Uterus (tissue), 4 donors: ENCODE data around the gene HUNK. TPM values are rescaled to one million over a fixed set of nuclear protein-coding genes. Genes with fewer than 3 reads are reported as not detected.

Source experiments
- DNase-seq, 2 donors: peaks; one replicate each; pipeline ENCODE4 v3.0.0-alpha.2; 2019 to 2020
- H3K27ac ChIP-seq, 2 donors: fragments of 200-600 bp; sonication (generic); 1 replicate in 1 of 2; 2 replicates in 1 of 2; pipeline ENCODE4 v1.5.1; 2016 to 2018
- H3K27me3 ChIP-seq, 2 donors: fragments of 200-600 bp; sonication (generic); one replicate each; pipeline ENCODE4 v1.5.1; 2018 to 2019; ENCODE audit warnings: control low read depth in 1 of 2
- H3K36me3 ChIP-seq, 2 donors: fragments of 200-600 bp; sonication (generic); one replicate each; pipeline ENCODE4 v1.5.1; 2019; ENCODE audit warnings: control low read depth in 1 of 2
- H3K4me1 ChIP-seq, 2 donors: fragments of 200-600 bp; sonication (generic); one replicate each; pipeline ENCODE4 v1.5.1; 2018 to 2019; ENCODE audit warnings: control low read depth in 1 of 2
- H3K4me3 ChIP-seq, 2 donors: fragments of 200-600 bp; sonication (generic); 1 replicate in 1 of 2; 2 replicates in 1 of 2; pipeline ENCODE4 v1.5.1; 2018 to 2019; ENCODE audit warnings: mild to moderate bottlenecking in 1 of 2
- H3K9me3 ChIP-seq, 2 donors: fragments of 200-600 bp; sonication (generic); one replicate each; pipeline ENCODE4 v1.5.1; 2019; ENCODE audit warnings: control low read depth in 1 of 2
- CTCF ChIP-seq, 4 experiments: fragments of 200-600 bp in 2 of 4; fragments of 450-650 bp in 2 of 4; sonication (generic) in 2 of 4; IDR thresholded peaks; one replicate each; pipeline ENCODE4 v1.5.1; 2016 to 2019; ENCODE audit warnings: antibody characterized with exemption in 4 of 4, mild to moderate bottlenecking in 2 of 4, moderate library complexity in 1 of 4
- POLR2A ChIP-seq, 2 donors: fragments of 450-650 bp; IDR thresholded peaks; one replicate each; pipeline ENCODE4 v1.6.1; 2016; ENCODE audit warnings: antibody characterized with exemption in 2 of 2, mild to moderate bottlenecking in 1 of 2, moderate library complexity in 1 of 2
- intact Hi-C: fragments of 100-400 bp; cut with DNase I; formaldehyde crosslinking; loops from one replicate; pipeline ENCODE4 v1.15.1; 2023; ENCODE audit warnings: low total_unique reads
- total RNA-seq, 4 donors: library from RNA; depleted of rRNA in 3 of 4; stranded (reverse); fragments of >200 nt in 3 of 4; gene quantifications; one replicate each; pipeline versions ENCODE4 v1.1.0 to v1.2.4, GENCODE V29; 2014 to 2023
- donor health status: DM: yes; HTN: yes; CAD: no.

Gene HUNK
- total RNA-seq, 4 donors from 2014 or later = 1.5 to 8.8 (median 4.6) TPM

DNA sequence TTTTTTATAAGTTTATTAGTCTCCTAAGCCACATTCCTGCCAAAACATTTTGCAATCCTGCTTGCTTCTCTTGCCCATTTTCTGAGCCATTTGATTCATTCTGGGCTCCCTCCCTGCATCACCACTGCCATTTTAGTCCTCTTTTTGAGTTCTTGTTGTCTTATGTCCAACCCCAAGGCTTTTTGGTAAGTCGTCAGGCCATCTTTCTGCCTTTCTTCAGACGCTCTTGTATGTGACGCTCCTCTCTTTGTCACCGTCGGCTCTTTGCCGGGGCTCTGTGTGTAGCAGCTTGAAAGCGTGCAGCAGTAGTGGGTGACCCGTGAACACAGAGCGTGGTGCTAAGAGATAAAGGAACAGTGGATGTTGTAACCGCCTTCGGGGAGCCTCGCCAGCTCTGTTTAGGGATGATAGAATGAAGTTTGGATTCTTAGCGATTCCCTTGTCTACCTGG lies 14.6 kb downstream of the HUNK start:
- TF ChIP-seq POLR2A (IDR thresholded peaks at IDR 0.05) = no peak
- TF ChIP-seq CTCF (IDR thresholded peaks at IDR 0.05) = no peak
- no peaks in the 10 kb centered on the region for H3K36me3 ChIP-seq
- peak in 1 of 2 donors; percentile 31 for DNase-seq
- peaks cover 0 to 8% of the 10 kb centered on the region in 2 donors for H3K4me1 ChIP-seq
- H3K27me3 ChIP-seq = no peaks in the 10 kb centered on the region
- H3K4me3 ChIP-seq = no peak overlapping the region
- intact Hi-C loops = no loop called here
- H3K27ac ChIP-seq = no peak overlapping the region
- no peaks in the 10 kb centered on the region for H3K9me3 ChIP-seq

DNA sequence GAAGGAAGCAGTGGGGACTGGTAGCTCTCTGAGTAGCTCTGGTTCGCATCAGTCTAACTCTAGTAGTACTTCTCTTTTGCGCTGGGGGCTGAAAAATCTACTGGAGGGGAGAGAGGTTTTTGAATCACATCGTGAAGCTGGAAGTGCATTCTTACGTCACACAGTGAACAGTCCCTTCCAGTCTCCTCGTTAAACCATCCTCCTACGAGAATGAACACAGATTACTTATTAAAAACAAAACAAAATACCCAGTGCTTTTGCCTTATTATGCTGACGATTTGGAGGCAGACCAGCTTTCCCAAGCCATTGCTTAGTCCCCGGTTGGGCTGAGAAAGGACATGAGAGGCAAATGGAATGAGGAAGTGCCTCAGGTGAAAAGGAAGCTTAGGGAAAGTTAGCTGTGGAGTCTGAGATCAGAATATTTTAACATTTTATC lies 16.1 kb downstream of the HUNK start:
- H3K4me3 ChIP-seq = no peak overlapping the region
- no peaks in the 10 kb centered on the region for H3K4me1 ChIP-seq
- no peaks in the 10 kb centered on the region for H3K36me3 ChIP-seq
- TF ChIP-seq CTCF (IDR thresholded peaks at IDR 0.05) (no peak), POLR2A (IDR thresholded peaks at IDR 0.05) (no peak)
- no peaks in the 10 kb centered on the region for H3K9me3 ChIP-seq
- peak overlapping the region; percentile 65 to 72 for H3K27ac ChIP-seq
- DNase-seq = no peak
- intact Hi-C loops = no loop called here
- no peaks in the 10 kb centered on the region for H3K27me3 ChIP-seq

DNA sequence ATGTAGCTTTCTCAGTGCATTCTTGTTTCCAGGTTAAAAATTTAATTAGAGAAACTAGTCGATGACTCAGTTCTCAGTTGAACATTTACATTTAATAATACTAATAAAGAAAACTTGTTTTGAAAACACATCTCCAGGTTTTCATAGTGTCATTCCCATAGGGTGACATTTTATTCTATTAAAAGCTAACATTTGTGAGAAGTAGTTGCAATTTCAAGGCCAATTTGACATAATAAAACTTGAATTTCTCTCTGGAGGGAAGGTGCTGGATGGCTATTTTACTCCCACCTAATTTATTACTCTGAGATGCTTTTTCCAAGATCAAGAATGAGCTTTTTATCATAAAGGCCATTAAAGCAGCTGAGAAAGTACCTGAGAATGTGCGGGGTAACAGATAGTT lies 16.6 kb downstream of the HUNK start:
- Histone ChIP-seq H3K4me3 (no peak overlapping the region), H3K4me1 (no peaks in the 10 kb centered on the region), H3K9me3 (no peaks in the 10 kb centered on the region), H3K27me3 (no peaks in the 10 kb centered on the region), H3K36me3 (no peaks in the 10 kb centered on the region), H3K27ac (peak overlapping the region; percentile 65 to 72)
- intact Hi-C loops = no loop called here
- no peak for TF ChIP-seq CTCF (IDR thresholded peaks at IDR 0.05)
- no peak for TF ChIP-seq POLR2A (IDR thresholded peaks at IDR 0.05)
- DNase-seq = no peak

- no peaks in the 10 kb centered on the region for H3K9me3 ChIP-seq
- peak overlapping the region in 1 of 2 donors; percentile 34 for H3K27ac ChIP-seq
- no peak for TF ChIP-seq POLR2A (IDR thresholded peaks at IDR 0.05)
- TF ChIP-seq CTCF (IDR thresholded peaks at IDR 0.05) = no peak
- DNase-seq = no peak
- no peaks in the 10 kb centered on the region for H3K4me1 ChIP-seq
- no peaks in the 10 kb centered on the region for H3K36me3 ChIP-seq
- H3K27me3 ChIP-seq = no peaks in the 10 kb centered on the region
- no peak overlapping the region for H3K4me3 ChIP-seq
- intact Hi-C loops = no loop called here
These were observed 19.9 kb downstream of the HUNK start for GRCh38 chr21:31892686-31893085.

DNA sequence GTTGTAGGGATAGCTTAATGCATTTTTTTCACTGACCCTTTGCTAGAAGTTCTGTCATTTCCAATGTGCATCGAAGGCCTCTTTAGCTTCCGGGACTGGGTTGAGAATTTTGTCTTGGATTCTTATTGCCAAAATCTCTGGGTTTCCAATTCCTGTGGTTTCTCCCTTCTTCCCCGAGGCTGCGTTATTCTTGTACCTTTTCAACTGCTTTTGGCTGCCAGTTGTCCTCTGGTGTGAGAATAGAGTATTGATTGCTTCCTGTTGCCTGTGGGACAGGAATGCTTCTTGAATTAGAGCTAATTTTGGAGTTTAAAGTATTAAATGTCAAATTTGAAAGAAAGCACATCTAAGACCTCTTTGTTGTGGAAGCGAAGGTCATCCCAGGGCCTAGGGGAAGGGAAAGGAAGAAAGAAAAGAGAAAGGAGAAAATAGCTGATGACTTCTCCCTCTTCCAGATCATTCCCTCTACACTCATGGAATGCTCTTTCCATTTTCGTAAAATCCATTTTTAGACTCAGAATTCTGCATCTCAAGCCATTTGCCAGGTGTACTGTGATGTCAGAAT lies 21.1 kb downstream of the HUNK start:
- peak overlapping the region in 1 of 2 donors; percentile 83 for H3K27ac ChIP-seq

More for the DNA sequence above, 21.1 kb downstream of the HUNK start:
- Histone ChIP-seq H3K4me3 (no peak overlapping the region), H3K4me1 (no peaks in the 10 kb centered on the region), H3K27me3 (no peaks in the 10 kb centered on the region), H3K36me3 (no peaks in the 10 kb centered on the region), H3K9me3 (no peaks in the 10 kb centered on the region)
- intact Hi-C loops = no loop called here
- TF ChIP-seq CTCF (IDR thresholded peaks at IDR 0.05) (no peak), POLR2A (IDR thresholded peaks at IDR 0.05) (no peak)
- no peak for DNase-seq
